LNCaP clone FGC (cell line): ENCODE results near the gene FTCD.

ENCODE experiments used
- DNase-seq: peaks from one replicate; pipeline ENCODE4 v3.0.0-alpha.2; 2011; ENCODE audit warnings: low read depth
- H3K4me3 ChIP-seq: 2 replicates; pipeline ENCODE4 v1.5.1; 2011; ENCODE audit warnings: mild to moderate bottlenecking, low read depth, low read length, control low read depth
- CTCF ChIP-seq: IDR thresholded peaks from 2 replicates; pipeline ENCODE4 v1.5.1; 2012; ENCODE audit warnings: mild to moderate bottlenecking; ENCODE audit not compliant: control insufficient read depth, insufficient read depth; ENCODE audit errors: extremely low read depth

FTCD gene

GRCh38 chr21:46154955-46155513 lies 345 bp downstream of the FTCD start:
- no peak overlapping the region for H3K4me3 ChIP-seq
- DNase-seq = no peak
- TF ChIP-seq CTCF = no peak

DNA sequence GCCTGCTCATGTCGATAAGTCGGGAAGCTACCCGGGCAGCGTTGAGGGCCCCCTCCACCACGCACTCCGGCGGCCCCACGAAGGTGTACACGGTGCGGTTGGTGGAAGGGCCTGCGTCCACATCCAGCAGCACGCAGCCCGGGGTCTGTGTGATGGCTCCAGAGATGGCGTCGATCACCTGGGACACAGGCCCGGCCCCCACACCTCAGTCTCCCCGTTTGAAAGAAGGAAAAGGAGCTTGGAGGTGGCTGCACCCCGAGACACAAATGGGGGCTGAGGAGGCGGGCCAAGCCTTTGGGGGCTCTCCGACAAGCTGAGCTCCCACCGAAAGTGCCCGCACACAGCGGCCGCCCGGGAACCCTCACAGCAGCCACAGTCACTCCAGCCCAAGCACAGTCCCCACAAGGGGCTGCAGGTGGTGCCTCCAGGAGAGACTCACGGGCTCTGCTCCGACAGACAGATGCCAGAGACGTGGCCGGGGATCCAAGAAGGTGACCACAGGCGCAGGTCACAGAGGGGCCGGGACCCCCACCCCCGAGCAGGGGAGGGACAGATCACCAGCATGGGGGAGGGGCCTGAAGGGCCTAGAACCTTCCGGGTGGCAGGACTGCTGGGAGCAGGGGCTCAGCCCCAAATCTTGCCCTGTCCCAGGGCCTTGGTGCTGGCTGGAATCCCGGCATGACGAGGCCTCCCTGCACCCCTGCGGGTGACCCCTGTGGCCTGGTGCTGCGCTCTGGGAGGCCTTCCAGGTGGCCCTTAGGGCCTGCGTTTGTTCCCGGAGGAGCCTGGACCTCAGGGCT lies 1.0 kb downstream of the FTCD start:
- no peak for TF ChIP-seq CTCF
- DNase-seq = no peak

DNA sequence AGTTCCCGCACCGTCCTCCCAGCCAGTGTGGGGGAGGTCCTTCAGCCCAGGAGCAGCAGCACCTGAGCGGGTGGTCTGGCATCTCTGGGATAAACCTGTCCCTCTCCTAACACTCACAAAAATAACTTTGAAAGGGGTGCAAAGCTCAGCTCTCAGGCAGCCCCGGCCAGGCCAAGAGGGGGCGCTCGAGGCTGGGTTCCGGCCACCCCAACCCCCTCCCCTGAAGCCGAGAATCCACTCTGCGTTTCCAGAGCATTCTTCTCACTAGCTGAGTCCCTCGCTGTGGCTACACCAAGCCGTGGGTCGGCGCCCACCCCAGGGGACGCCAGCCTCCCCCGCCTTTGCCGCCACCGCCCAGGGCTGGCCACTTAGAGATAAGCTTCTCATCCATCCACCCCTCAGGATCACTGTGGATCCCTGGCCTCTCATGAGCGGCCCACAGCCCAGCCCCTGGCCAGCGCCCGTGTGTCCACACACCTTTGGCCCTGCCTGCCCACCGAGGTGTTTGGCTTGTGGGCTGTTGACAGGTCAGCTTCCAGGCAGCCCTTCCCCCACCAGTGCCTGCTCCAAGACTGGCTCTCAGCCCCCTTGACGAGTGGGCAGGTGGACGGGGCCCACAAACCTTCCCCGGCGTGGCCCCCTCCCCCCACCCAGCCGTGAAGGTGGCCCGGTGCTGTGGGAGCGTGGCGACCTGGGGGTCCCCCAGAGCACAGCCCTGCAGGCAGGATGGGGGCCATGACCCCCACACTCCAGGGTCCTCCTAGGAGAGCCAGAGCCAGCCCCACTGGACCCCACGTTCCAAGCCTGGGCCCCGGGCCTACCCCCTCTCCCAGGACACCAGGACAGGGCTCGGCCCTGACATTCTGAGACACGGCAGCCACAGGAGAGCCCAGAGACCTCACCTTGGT lies 1.9 kb downstream of the FTCD start:
- TF ChIP-seq CTCF = peak; percentile 49
- no peak overlapping the region for H3K4me3 ChIP-seq
- no peak for DNase-seq

More for the DNA sequence above, 1.0 kb downstream of the FTCD start:
- no peak overlapping the region for H3K4me3 ChIP-seq

GRCh38 chr21:46152927-46153246 lies 2.5 kb downstream of the FTCD start:
- H3K4me3 ChIP-seq = no peak overlapping the region
- no peak for DNase-seq
- TF ChIP-seq CTCF = no peak

DNA sequence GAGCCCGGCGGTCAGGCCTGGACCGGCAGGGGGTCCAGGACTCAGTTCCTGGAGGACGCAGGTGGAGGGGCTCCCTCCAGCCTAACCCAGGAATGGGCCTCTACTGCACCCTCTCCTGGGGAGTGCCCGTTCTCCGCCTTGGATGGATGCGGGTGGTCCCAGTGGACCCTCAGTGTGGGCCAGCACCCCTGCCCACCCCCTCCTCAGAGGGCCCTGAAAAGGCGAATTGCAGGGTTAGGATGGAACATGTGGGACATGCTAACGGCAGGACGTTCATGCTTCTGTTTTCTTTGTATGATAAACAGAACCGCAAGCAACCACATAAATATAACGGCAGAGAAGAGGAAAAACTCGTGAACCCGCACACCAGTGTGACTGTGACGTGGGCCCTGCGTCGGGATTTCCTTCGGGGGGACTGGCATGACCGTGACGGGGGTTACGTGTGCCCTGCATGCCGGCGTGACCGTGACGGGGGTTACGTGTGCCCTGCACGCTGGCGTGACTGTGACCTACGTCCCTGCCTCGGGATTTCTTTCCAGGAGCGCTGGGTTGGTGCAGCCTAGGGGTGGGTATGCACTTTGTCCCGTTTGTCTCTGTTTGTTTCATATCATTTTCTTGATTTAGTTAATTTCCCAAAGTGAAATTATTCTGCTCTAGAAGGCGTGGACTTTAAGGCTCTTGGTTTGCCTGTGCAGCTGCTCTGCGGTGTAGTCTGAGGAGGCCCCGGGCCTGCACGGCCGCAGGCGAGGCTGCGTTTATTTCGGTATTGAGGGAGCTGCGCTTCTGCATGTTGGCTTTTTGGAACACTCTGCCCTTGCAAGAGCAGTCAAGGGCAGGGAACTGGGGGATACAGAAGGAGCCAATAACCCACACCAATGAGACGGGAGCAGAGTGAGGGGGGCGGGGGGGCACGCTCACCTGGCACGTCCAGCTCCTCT lies 3.1 kb downstream of the FTCD start:
- DNase-seq = no peak
- TF ChIP-seq CTCF = no peak
- no peak overlapping the region for H3K4me3 ChIP-seq
